ENCODE data around the gene GSTA3. TPM values are rescaled to one million over a fixed set of nuclear protein-coding genes. Genes with fewer than 3 reads are reported as not detected.

GSTA3 gene
- total and polyA plus RNA-seq, 2 of the 13 experiments (the other 11 are each of a cell fraction or from before 2014, with no cell fraction given): not detected

DNA sequence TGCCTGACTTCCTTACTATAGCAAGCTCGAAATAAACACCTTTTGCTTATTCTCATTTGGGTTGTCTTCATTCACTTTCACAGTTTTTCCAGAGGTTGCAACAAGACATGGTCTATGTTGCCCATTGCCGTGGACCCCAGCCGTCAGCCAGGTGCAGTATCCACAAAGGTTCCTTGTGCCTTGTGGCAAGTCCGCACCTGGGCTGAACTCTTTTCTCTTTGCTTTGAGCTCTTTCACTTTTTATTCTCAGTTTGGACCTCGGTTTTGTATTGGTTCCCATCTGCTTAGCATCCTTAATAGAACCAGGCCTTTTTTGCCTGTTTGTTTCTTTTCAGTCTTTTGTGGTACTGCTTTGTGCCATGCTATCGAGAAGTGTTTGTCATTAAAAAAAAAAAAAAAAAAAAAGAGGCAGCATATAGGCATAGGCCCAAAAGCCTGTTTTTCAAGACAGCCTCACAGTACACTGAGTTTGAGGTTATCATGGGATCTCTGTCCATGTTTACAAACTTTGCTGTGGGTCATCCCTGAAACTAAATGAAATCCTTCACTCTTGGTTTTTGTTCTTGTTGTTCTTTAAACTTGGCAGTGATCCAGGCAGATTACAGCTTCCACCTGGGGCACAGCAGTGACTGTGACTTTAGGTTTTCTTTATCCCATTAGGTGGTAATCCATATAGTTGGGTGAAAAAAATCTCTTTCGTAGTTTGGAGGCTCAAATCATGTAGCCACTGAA, 33.3 kb downstream of the GSTA3 start (continued):
- TF ChIP-seq PAXIP1 (CRISPR knock-in tag; conservative IDR thresholded peaks at IDR 0.05) (peak; percentile 31; the same call in 1 of the 2 replicates), FOXA3 (CRISPR knock-in tag; IDR thresholded peaks at IDR 0.05) (peak; percentile 49), CHCHD3 (CRISPR knock-in tag; IDR thresholded peaks at IDR 0.05) (no peak), RXRA (CRISPR knock-in tag; IDR thresholded peaks at IDR 0.05) (no peak), SOX6 (IDR thresholded peaks at IDR 0.05) (no peak), SOX6 (CRISPR knock-in tag; IDR thresholded peaks at IDR 0.05) (peak; percentile 37; the same call in 1 of the 2 replicates), FOXP1 (IDR thresholded peaks at IDR 0.05) (no peak), FOXP1 (CRISPR knock-in tag; IDR thresholded peaks at IDR 0.05) (peak; percentile 28; the same call in 1 of the 2 replicates), ZNF451 (CRISPR knock-in tag; IDR thresholded peaks at IDR 0.05) (no peak)

GRCh38 chr6:52872031-52872430, 37.5 kb downstream of the GSTA3 start:
- BruUV-seq (replicated peaks): no TSS peak
- ATAC-seq (peak; percentile 29; the same call in 2 of the 3 replicates), FAIRE-seq (no peak), DNase-seq (ENCODE audit: low spot score) (no peak)
- H4K20me1 ChIP-seq (ENCODE audit: insufficient read depth, low read length): no peaks in the 10 kb centered on the region
- WGBS (ENCODE audit: low lambda C conversion rate): 23% methylated on average over 4 of the region's 4 CpGs
- no peak overlapping the region for H3K27ac ChIP-seq (ENCODE audit: extremely low read length, insufficient read depth, low read length)
- ChIA-PET POLR2A (no interaction called here), CTCF (ENCODE audit: low intra/inter-chr PET ratio, low total read pairs) (no interaction called here)
- H3K79me2 ChIP-seq (ENCODE audit: insufficient read depth, low read length): no peaks in the 10 kb centered on the region
- H2AFZ ChIP-seq (ENCODE audit: low read length): no peak overlapping the region
- intact Hi-C loops (cut with micrococcal nuclease; ENCODE audit: unreplicated experiment) (no loop called here), in situ Hi-C loops (cut with HindIII; ENCODE audit: extremely low pct_ligation_motif_present, low pct_unique_long_range_greater_than_20kb) (no loop called here)
- H3K9me3 ChIP-seq (ENCODE audit: low read length): no peaks in the 10 kb centered on the region
- H3K4me1 ChIP-seq (ENCODE audit: insufficient read depth, low read length): peaks cover 16% of the 10 kb centered on the region
- no peak overlapping the region for H3K4me2 ChIP-seq (ENCODE audit: low read depth, low read length)
- H3K27me3 ChIP-seq (ENCODE audit: control insufficient read depth in 1 of 2, insufficient read depth in 2 of 2, low read length in 2 of 2): no peaks in the 10 kb centered on the region
- H3K36me3 ChIP-seq (replicated peaks in 1 of 2; ENCODE audit: control insufficient read depth in 1 of 2, insufficient read depth in 2 of 2, low read length in 2 of 2): no peaks in the 10 kb centered on the region
- H3K9ac ChIP-seq (ENCODE audit: insufficient read depth, low read depth, low read length): no peak overlapping the region
- no peak overlapping the region for H3K4me3 ChIP-seq (replicated peaks in 1 of 3; ENCODE audit: insufficient read depth in 1 of 3, low read depth in 2 of 3, low read length in 3 of 3)
- peak; percentile 21 to 28; a peak in 2 of 4 replicates for TF ChIP-seq MAFK (conservative IDR thresholded peaks at IDR 0.05 in 1 of 2, IDR thresholded peaks at IDR 0.05 in 1 of 2; ENCODE audit: low read length in 2 of 2)
- TF ChIP-seq MEIS2 (CRISPR knock-in tag; IDR thresholded peaks at IDR 0.05): no peak
- TF ChIP-seq GABPA (IDR thresholded peaks at IDR 0.05; ENCODE audit: low read depth, low read length): no peak
- TF ChIP-seq GABPA (CRISPR knock-in tag; IDR thresholded peaks at IDR 0.05; ENCODE audit: low read depth): no peak
- no peak for TF ChIP-seq TRAFD1 (CRISPR knock-in tag; IDR thresholded peaks at IDR 0.05; ENCODE audit: borderline replicate concordance)
- TF ChIP-seq ZNF547 (CRISPR knock-in tag; IDR thresholded peaks at IDR 0.05): no peak
- no peak for TF ChIP-seq FOXP4 (CRISPR knock-in tag; IDR thresholded peaks at IDR 0.05)
- TF ChIP-seq SALL1 (CRISPR knock-in tag; IDR thresholded peaks at IDR 0.05): no peak
- TF ChIP-seq TSC22D2 (CRISPR knock-in tag; IDR thresholded peaks at IDR 0.05; ENCODE audit: borderline replicate concordance): no peak

Data from HepG2 (cell line).